SK-N-SH (cell line): ENCODE results near the gene RAMP2.

Experiments
- POLR2AphosphoS5 ChIP-seq: IDR thresholded peaks from 2 replicates; pipeline ENCODE4 v1.6.1; 2012; ENCODE audit warnings: low read depth, low read length
- TF ChIP-seq, protein P1 (sequence below): fragments of 200-600 bp; sonication (generic); IDR thresholded peaks from 2 replicates; pipeline ENCODE4 v1.6.1; 2017; ENCODE audit warnings: antibody characterized with exemption, mild to moderate bottlenecking, moderate library complexity

GRCh38 chr17:42781639-42782165, 20.7 kb downstream of the RAMP2 start:
- TF ChIP-seq, protein P1, sequence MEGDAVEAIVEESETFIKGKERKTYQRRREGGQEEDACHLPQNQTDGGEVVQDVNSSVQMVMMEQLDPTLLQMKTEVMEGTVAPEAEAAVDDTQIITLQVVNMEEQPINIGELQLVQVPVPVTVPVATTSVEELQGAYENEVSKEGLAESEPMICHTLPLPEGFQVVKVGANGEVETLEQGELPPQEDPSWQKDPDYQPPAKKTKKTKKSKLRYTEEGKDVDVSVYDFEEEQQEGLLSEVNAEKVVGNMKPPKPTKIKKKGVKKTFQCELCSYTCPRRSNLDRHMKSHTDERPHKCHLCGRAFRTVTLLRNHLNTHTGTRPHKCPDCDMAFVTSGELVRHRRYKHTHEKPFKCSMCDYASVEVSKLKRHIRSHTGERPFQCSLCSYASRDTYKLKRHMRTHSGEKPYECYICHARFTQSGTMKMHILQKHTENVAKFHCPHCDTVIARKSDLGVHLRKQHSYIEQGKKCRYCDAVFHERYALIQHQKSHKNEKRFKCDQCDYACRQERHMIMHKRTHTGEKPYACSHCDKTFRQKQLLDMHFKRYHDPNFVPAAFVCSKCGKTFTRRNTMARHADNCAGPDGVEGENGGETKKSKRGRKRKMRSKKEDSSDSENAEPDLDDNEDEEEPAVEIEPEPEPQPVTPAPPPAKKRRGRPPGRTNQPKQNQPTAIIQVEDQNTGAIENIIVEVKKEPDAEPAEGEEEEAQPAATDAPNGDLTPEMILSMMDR: no peak
- TF ChIP-seq POLR2AphosphoS5: no peak
